ENCODE results near the gene BOLA3. TPM values are rescaled to one million over a fixed set of nuclear protein-coding genes. Genes with fewer than 3 reads are reported as not detected.

The BOLA3 gene, protein sequence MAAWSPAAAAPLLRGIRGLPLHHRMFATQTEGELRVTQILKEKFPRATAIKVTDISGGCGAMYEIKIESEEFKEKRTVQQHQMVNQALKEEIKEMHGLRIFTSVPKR
- total RNA-seq (2022; extraction: Qiagen RNA extraction; ENCODE audit: low read depth): 125 to 154 TPM (median 128 TPM) in 5 replicates

GRCh38 chr2:74147727-74148456, at the start of gene BOLA3:
BOLA3 (minus strand) TSS chr2:74147912; CDS start chr2:74147874, 38 bp downstream.

DNA sequence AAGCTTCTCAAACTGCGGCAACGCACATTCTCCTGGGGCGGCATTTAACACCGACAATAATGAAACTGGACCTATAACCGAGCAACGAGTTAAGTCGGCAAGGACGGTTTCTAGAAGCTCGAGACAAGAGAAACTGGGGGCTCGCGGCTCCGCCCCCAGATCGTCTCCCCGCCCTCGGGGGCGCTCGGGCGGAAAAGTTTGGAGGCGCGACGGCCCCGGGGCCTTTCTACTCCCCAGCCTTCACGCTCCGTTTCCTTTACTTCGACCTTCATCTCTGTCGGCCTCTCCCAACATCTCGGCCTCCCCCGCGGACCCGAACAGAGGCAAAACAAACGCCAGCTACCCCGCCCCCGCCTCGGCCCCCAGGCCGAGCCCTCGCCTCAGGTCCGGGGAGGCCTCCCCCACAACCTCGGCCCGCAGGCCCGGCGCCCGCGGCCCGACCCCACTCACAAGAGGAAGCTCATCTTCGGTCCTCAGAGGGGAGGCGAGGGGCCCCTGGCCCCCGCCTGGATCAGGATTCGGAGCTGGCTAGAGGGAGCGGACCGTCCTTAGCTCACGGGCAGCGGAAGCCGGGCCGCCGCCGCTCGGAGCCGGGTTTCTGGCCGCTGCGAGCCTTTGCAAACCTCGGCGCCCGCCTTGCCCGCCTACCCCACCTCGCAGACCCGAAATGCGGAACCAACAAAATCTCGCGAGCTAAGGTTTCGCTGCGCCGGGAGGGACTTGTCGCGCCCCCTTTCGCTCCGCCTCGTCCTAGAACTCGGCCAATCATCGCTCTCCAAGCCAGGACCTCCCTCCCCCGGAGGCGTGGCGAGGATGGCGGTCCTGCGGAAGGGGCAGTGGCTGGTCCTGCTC, 30.7 kb upstream of the BOLA3 start, which contains the start of gene MOB1A:
Gene MOB1A (minus strand): TSS at position 669 of the 852 bp plus-strand sequence. CDS start 205 bp downstream, at position 464.

Other genes starting within 250 kb of the BOLA3 start
- gene DGUOK, start 221.0 kb downstream of the BOLA3 start, total RNA-seq (2022; extraction: Qiagen RNA extraction; ENCODE audit: low read depth): 136 to 152 TPM (median 149 TPM) in 5 replicates
- gene TET3, start 163.0 kb downstream of the BOLA3 start, total RNA-seq (2022; extraction: Qiagen RNA extraction; ENCODE audit: low read depth): 6.0 to 7.6 TPM (median 6.6 TPM) in 5 replicates
- gene MOB1A, start 31.0 kb upstream of the BOLA3 start, total RNA-seq (2022; extraction: Qiagen RNA extraction; ENCODE audit: low read depth): 76.2 to 90.9 TPM (median 82.6 TPM) in 5 replicates
- 150 to 175 TPM (median 172 TPM) in 5 replicates for gene MTHFD2, start 50.7 kb upstream of the BOLA3 start, total RNA-seq (2022; extraction: Qiagen RNA extraction; ENCODE audit: low read depth)
- 0.14 to 0.40 TPM (median 0.21 TPM) in 5 replicates for gene SLC4A5, start 195.5 kb upstream of the BOLA3 start, total RNA-seq (2022; extraction: Qiagen RNA extraction; ENCODE audit: low read depth)
- 101 to 149 TPM (median 140 TPM) in 5 replicates for gene DCTN1, start 232.4 kb upstream of the BOLA3 start, total RNA-seq (2022; extraction: Qiagen RNA extraction; ENCODE audit: low read depth)

All from A549 treated with CpdA at 1 μM for 4 hours (cell line).